MM.1S (cell line): ENCODE results near the gene HINT3.

Experiments
- CTCF ChIP-seq: fragments of 300-600 bp; sonication (generic); IDR thresholded peaks from 2 replicates; pipeline ENCODE4 v1.5.1; 2016; ENCODE audit warnings: antibody characterized with exemption, low read length, mixed read lengths
- EZH2 ChIP-seq: fragments of 300-600 bp; sonication (generic); optimal IDR thresholded peaks from 2 replicates; pipeline ENCODE3; 2017; ENCODE audit warnings: low read depth, mild to moderate bottlenecking, antibody characterized with exemption, low read length, mixed read lengths

- no peak for TF ChIP-seq CTCF
- TF ChIP-seq EZH2 = no peak
Measured at GRCh38 chr6:125957391-125957693, 772 bp downstream of the HINT3 start.
